GM21515 (cell line): ENCODE data around the gene ICAM2.
"Not testable (repeated sequence)": the region's sequence is repeated elsewhere in the genome, so short reads cannot be mapped to it uniquely, and the experiment has no call there.

Experiments
- ATAC-seq: cut with Tn5 transposase; IDR thresholded peaks from one replicate; pipeline ENCODE4 v1.9.1; 2021; ENCODE audit not compliant: unreplicated experiment

The ICAM2 gene

DNA sequence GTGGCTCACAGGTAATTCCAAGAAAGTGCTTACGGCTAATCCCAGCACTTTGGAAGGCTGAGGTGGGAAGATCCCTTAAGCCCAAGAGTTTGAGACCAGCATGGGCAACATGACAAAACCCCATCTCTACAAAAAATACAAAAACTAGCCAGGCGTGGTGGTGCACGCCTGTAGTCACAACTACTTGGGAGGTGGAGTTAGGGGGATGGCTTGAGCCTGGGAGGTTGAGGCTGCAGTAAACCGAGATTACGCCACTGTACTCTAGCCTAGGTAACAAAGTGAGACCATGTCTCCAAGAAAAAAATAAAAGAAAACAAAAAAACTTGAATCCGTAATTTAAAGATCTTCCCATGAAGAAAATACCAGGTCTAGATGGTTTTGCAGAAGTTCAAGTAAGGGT, 5.0 kb downstream of the ICAM2 start:
- ATAC-seq: no peak

DNA sequence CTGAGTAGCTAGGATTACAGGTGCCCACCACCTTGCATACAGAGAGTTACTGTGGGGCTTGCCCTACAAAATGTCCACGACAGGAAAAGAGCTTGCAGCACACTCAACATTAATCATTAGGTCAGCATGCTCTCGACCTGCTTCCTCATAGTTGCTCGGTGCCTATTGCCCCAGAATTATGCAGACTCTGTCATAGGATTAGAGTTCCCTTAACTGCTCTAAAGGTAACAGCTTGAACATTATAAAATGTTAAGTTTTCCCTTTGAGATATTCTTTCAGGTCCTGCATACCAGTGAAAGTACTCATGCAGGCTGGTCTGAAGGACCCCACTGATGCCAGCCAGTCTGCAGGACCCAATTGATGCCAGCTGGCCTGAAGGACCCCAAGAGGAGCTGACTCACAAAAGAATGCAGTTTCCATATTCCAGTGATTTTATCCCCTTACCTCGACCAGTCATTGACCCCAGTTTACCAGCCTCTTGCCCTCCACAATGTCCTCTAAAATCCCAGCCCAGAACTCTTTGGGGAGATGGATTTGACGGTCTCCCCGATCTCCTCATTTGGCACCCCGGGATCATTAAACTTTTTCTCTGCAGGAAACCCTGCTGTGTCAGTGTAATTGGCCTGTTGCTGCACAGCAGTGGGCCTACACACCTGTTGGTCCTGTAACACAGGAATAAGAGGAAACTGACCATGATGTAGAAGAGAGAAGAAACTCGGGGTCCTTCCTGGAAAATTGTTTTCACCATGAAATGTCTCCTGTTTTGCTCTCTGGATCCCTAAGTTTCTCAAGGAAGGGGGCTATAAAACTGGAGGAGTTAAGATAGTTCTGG, 10.6 kb downstream of the ICAM2 start:
- no peak for ATAC-seq

DNA sequence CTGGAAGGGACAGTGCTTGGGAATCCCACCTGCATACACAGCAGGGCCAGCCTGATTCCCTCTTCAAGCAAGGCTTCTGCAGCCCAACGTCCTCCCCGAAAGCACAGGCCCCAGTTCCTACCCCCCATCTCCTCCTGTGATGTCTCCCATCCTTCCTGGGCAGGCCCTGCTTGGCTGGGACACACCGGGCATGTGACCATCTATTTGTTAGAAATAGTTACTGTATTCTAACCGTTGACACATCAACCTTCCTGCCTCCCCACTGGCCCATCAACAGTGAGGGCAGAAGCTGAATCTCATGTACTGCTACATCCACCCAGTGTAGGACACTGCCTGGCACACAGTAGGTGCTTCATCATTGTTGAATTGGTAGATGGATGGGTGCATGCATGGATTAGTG, 11.6 kb downstream of the ICAM2 start:
- ATAC-seq: no peak

DNA sequence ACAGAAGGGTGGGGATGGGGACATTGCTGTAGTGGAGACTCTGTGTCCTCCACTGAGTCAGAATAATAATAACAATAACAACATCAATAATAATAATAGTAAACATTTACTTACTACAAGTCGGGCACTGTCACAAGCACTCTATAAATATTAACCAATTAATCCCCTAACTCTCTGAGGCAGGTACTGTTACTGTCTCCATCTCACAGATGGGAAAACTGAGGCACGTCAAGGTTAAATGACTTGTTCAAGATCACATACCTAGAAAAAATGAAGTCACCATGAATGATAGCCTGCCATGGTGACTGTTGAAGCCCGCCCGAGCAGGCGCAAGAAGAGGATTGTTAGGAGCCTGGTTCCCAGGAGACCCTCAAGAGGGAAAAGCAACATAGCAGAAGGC, 12.1 kb downstream of the ICAM2 start:
- ATAC-seq: no peak

DNA sequence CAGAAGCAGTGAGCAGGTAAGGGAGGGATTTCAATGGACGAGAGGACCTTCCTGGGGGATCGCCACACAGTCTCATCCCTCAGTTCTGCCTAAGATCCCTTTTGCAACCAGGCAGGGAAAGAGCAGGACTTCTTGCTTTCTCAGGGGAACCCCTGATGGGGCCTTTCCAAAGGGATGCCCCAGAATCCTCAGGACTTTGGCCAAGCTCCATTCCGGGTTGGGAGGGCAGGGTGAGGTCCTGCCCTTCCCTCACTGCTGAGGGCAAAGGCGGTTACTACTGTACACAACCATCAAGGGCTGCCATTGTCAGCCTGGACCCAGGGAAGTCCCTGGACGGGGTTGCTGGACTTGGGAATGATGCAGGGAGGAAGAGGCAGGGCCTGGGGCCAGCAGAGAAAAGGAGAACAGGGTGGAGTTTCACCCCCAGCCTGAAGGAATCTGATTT, 12.6 kb downstream of the ICAM2 start:
- no peak for ATAC-seq

DNA sequence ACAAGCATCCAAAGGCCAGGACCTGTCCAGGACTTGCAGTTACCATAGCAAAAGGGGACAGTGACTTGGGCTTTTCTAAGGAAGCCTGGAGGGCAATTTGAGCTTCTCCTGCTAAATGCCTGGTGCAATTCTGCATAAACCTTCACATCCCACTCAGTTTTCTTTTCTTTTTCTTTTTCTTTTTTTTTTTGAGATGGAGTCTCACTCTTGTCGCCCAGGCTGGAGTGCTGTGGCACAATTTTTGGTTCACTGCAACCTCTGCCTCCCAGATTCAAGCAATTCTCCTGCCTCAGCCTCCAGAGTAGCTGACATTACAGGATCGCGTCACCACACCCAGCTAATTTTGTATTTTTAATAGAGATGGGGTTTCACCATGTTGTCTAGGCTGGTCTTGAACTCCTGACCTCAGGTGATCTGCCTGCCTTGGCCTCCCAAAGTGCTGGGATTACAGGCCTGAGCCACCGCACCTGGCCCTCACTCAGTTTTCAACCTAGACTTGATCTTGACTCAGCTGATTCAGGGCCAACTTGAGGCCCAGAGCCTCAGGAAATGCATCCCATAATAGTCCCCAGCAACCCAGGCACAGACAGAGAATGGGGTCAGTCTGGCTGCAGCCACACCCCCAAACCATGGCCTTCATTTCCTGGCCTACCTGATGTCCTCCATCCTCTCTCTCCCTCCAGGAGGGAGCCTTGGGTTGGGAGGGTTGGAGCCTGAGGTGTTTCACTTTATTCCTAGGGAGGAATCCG, 13.2 kb downstream of the ICAM2 start:
- not testable (repeated sequence) for ATAC-seq

DNA sequence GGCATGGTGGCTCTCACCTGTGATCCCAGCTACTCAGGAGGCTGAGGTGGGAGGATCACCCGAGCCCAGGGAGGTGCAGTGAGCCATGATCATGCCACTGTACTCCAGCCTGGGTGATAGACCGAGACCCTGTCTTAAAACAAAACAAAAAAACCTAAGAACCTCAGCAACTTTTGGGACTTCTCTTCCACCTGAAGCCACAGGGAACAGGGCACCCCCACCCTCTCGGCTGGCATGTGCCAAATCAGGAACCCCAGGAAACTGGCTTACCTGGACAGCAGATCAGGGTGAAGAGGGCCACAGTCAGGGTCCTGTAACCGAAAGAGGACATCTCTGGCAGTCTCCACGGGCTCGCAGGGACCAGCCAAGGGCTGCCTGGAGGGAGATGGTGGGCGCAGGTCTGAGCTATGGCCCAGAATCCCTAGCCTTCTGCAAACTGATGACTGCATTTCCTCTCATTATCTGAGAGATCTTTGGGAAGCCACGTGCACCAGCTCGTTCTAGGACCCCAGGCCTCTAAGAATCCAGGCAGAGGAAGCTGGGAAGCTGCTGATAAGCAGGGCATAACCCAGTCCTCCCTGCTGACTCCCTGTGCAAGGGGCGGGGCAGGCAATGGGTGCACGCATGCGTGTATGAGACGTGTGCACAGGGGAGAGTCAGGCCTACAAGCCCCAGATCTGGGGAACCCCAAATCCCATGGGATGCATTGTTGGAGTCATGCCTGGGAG, 13.9 kb downstream of the ICAM2 start:
- ATAC-seq: no peak

DNA sequence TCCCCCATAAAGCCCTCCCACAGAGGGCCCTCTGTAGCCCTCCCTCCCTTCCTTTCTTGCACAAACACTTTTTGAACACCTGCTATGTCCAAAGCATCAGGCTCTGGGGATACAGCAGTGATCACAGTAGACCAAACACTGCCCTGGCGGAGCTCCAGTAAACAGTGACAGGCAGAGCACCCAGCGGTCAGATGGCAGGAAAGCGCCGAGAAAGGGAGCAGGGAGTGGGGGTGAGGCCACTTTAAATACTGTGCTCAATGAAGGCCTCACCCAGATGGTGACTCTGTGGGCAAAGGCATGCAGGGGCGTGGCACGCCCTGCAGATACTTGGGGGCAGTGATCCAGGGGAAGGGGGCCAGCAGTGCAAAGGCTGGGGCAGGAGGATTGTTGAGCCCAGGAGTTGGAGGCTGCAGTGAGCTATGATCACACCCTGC, 14.7 kb downstream of the ICAM2 start:
- no peak for ATAC-seq

DNA sequence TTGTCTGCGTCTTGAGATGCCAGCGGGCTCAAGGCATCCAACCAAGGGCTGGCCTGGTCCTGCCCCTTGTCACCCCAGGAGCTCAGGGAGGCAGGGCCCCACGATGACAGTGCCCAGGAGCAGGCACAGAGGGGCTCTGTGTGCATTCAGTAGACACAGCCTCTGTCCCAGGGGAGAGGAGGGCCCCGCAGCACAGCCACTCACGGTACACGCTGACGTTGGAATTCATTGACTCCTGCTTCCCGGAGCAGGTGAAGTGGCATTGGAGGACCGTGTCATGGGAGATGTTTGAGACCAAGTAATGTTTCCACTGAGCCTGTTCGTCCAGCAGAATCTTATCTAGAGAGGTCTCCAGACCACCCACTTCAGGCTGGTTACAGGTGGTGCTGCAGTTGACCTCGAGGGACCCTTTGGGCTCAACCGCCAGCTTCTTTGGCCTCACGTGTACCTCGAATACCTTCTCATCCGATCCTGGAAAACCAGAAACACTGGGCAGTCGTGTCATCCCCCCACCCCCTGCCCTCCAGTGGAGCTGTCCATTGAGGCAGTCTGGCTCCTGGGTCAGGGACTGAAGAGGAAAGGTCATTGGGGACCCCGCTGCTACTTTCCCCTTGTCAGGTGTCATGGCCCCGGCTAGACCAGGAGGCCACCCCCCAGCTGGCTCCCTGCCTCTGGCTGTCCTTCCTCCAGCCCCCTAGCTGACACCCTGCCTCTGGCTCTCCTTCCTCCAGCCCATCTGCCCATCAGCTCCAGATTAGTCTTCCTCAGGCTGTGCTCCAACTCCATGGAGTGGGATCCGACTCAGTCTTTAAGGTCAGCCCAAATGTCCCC, 15.3 kb downstream of the ICAM2 start:
- ATAC-seq: no peak

DNA sequence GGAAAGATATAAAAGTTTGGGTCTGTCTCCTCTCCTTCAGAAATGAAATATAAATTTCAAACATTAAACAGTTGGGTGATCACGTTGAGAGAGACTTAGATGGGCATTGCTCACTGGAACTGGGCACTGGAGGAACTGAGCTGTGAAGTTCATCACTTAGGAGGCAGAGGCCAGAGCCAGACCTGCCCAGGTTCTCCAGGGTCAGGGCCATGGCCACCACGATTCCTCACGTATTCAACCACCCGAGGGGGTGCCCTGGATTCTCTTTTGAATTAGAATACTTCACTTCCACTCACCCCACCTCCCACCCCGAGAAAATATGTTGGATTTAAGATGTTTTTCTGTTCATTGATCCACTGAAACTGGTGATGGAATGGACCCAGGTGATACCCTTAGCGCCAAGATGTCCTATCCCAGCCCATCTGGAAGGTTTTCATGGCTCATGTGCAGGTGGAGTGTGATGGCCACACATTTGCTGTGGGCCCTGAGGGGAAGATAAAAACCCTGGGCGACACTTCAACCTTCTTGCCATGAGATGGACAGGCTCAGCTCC, 16.1 kb downstream of the ICAM2 start:
- no peak for ATAC-seq

DNA sequence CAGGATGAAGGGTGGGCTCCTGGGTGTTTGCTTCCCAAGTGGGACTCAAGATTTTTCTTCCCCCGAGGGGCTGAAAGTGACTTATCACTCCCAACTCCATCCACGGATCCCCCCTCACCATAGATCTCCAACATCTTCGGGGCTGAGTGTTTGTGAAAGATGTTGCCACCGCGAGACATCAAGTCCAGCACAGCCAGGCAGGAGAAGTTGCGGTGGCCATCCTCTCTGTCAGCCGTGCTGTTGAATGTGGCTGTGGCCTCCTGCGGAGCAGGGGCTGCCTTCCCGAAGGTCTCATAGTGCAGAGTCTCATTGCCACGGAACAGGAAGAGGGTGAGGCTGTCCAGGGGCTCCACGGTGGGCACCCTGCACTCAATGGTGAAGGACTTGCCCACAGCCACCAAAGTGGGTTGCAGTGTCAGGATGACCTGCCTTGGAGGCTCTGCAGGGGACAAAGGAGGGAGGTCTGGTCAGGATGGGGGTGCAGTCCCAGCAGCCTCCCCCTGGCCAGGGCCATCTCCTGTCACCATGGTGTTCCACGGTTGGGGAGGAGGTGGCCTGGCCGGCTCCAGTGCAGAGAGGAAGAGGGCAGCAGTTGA, 16.8 kb downstream of the ICAM2 start:
- ATAC-seq: no peak

DNA sequence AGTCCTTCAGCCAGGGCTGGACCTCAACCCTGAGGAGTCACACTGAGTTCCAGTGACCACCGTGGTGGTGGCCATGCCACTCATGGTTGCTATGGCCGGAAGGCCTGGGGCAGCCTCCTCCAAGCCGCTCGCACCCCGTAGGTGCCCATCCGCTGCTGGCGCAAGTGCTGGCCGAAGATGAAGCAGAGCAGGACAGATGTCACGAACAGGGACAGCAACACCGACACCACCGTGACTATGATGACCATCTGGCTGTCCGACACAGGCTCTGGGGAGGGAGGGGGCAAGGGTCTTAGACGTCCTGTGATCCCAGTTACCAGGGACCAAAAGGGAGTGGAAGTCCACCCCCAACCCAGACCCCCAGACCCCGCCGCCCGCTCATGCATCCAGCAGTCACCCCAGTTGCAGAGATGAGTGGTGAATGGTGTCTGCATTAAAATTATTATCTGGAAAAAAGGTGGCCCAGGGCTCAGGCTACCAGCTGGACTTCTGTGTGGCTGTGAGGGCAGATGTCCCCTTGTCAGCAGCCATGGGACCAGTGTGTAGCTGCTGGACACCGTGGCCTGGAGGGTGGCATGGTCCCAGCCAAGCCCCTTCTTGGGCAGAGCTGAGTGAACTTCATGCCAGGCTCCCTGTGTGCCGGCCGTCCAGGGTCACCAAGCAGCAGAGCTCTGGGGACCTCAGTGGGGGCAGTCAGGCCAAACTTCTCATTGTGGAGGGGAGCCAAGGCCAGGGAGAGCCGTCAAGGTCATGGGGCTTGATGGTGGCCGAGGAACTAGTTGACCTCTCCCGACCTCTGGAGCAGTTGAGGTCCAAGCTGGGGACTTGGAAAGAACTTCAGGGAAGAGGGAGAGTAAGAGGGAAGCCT, 17.5 kb downstream of the ICAM2 start:
- ATAC-seq: no peak

DNA sequence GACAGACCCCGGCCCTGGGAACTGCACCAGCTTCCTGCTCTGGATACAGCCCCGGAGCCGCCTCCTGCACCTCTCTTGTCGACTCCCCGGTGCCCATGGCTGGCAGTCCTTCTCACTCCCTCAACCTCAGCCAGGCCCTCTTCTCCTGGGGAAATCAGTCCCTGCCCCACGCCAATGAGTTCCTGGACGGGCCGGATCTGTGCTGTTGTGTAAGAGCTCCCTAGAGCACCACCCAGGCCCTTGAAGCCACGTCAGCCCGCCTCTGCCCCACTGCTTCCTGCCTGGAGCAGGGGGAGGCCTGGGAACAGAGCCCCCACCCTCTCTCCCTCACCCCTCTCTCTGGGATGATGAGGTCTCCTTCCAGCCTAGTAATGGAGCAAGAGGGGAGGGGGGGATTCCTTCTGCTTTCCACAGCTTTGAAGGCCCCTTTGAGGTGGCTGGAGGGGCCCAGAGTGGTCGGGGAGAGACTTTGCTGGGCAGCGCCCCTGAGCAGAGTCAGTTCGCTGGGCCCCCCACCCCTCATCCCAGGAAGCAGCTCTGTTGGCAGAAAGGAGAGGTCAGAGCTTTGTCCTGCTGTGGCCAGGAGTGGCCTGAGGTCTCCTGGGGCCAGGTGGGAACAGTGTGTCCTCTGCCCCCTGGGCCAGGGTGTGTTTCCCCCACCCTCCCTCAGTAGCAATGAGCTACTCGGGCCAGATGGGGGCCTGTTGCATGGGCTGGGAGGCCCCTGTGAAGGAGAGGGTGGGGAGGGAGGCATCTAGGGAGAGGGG, 18.5 kb downstream of the ICAM2 start:
- ATAC-seq: no peak

DNA sequence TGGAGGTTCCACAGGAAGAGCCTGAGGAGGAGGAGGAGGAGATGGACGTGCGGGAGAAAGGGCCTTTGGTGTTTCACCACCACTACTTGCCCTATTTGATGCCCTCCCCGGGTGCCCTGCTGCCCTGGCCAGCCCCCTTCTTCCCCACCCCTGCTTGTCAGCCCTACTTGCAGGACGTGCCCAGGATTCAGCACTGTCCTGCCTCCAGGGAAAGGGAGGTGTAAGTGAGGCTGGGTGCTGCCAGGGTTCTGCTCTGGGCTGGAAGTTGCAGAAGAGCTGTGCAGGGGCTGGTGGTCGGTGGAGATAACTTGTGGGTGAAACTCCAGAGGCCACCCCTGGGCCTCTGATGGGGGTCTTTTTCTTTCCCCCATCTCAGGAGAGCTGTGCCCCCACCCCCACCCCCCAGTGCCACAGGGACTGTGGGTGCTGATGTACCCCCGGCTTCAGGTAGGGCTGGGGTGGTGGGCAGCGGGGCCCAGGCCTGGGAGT, 19.3 kb downstream of the ICAM2 start:
- no peak for ATAC-seq

DNA sequence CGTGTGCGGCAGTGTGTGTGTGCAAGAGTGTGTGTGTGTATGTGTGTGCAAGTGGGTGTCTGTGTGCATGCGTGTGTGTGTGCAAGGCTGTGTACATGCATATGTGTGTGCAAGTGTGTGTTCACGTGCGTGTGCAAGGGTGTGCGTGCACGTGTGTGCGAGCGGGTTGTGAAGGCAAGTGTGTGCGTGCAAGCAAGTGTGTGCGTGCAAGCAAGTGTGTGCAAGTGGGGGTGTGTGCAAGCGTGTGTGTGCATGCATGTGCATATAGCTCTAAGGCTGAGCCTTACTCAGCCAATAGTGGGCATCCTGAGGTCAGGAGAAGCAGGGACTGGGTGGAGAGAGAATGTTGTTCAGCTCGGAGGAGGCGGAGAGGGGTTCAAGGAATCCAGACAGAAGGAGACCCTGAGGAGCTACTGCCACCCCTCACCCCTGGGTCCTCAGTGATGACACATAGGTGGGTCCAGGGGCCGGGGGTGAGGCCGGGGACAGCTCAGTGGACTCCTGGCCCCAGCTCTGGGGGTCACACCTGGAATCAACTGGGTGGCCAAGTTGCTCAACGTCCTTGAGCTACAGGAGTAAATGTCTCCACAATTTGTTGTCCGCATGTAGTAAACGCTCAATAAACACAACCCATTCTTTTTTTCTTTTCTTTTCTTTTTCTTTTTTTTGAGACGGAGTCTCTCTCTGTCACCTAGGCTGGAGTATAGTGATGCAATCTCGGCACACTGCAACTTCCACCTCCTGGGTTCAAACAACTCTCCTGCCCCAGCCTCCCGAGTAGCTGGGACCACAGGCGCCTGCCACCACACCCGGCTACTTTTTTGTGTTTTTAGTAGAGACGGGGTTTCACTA, 20.5 kb downstream of the ICAM2 start:
- no peak for ATAC-seq

DNA sequence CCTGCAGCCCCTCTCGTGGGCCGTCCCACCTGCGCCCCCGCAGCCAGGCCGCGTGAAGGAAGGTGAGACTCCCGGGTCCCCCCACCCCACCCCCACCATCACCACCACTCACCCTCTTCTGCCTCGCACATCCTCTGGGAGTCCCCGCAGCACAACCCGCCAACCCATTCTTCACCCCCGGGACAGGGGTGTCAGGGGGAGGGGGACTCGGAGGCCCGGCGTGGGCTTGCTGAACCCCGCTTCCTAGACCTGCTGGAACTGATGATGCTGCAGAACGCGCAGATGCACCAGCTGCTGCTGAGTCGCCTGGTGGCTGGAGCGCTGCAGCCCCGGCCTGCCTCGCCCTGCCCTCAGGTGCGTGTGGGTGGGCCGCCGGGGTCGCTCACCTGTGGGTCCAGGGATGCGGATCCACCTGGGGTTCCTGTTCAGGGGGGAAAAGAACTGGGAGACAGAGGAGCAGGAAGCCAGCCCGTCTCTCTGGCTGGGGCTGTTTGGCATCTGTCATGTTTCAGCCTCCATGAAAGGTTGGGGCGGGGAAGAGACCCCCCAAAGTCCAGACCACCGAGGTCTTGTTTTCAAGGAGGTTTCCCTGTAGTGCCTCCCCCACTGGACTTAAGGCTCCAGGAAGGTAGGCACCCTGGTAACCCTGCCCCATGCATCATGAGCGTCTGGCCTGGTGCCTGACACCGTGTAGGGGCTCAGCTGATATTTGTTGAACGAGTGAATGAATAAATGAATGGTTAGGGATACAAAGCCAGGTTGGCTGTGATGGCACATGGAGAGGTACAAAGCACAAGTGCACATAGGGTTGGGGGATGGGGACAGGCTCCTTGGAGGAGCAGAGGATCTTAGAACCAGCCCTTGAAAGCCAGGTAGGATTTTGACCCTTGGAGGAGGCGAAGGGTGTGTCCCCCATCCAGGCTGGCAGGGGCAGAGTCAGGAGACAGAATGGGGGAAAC, 21.4 kb downstream of the ICAM2 start:
- ATAC-seq: no peak
